ENCODE results near the gene BEGAIN. TPM values are rescaled to one million over a fixed set of nuclear protein-coding genes. Genes with fewer than 3 reads are reported as not detected.

The BEGAIN gene
- total and polyA plus RNA-seq, 8 donors: 0.31 to 1.1 (median 0.83) TPM; not detected in 4

DNA sequence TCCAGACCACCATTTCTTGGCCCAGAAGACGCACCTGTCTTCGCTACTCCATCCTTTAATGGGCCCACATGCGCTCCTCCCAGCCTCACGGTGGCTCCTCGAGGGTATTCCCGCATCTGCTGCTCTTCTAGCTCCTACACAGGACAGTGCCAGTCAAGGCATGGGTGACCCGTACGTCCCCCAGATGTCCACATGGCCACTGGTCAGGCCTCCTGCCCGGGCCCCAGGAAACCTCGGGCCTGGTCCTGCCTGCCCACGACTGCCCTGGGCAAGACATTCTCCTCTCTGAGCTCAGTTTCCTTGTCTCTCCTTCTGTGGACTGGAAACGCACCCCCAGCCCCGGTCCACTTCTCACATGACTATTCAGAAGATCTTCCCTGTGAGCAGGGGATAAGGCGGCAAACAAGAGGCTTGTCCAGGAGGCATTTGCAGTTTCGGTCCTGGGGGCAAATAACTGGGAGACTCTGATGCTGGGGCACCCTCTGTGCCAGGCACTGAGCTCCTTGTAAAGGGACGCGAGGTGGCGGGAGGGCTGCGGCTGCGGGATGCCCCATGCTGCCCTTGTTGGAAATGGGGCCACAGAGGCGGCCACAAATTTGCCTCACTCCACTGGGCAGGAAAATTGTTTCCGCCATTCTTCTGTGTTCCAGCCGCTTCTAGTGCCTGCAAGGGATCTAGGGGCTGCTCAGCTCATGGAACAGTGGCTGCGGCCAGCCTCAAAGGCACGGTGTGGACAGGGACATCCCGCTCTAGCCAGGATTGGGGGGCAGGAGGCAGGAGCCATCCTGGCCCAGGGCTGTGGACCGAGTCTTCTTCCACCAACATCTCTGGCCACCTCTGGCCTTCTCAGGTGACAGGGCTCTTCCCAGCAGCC lies 6.8 kb upstream of the BEGAIN start:
- no peak overlapping the region for H3K4me3 ChIP-seq
- peaks cover 4 to 62% (median 8%) of the 10 kb centered on the region in 3 donors for H3K27me3 ChIP-seq
- no peaks in the 10 kb centered on the region for H3K36me3 ChIP-seq
- no peaks in the 10 kb centered on the region for H3K9me3 ChIP-seq
- 83 to 89% (median 84%) methylated on average over 23 to 27 of the region's 27 CpGs for WGBS, 5 donors
- DNase-seq: no peak
- no peaks in the 10 kb centered on the region for H3K4me1 ChIP-seq
- H3K27ac ChIP-seq: no peak overlapping the region
- no peak for TF ChIP-seq POLR2A (IDR thresholded peaks at IDR 0.05)
- intact Hi-C loops (cut with DNase I; ENCODE audit: low total_unique reads): no loop called here

DNA sequence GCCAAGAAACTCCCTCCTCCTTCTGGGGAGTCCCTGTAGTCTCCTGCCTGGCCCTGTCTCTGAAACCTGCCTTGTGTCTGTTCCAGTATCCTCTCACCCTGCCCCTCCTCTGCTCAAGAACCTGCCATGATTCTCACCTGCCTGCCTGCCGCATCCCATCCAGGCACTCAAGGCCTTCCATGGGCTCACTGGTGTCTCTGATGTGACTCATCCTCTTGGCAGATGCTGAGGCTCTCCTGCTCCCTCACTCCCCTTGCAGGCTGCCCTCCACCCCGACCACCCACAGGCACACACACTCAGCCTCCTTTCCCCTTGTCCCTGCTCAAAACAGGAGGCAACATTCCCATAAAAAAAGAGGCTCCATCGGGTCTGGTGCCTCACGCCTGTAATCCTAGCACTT lies 5.8 kb upstream of the BEGAIN start:
- peaks cover 0 to 1% (median 0%) of the 10 kb centered on the region in 4 donors for H3K4me1 ChIP-seq
- H3K9me3 ChIP-seq: no peaks in the 10 kb centered on the region
- no peak overlapping the region for H3K27ac ChIP-seq
- peaks cover 4 to 71% (median 18%) of the 10 kb centered on the region in 3 donors for H3K27me3 ChIP-seq
- no peaks in the 10 kb centered on the region for H3K36me3 ChIP-seq
- no peak for TF ChIP-seq POLR2AphosphoS5 (IDR thresholded peaks at IDR 0.05)
- no peak for DNase-seq
- 61 to 74% (median 68%) methylated on average over 4 of the region's 4 CpGs for WGBS, 5 donors
- H3K4me3 ChIP-seq: no peak overlapping the region
- intact Hi-C loops (cut with DNase I; ENCODE audit: low total_unique reads): no loop called here

DNA sequence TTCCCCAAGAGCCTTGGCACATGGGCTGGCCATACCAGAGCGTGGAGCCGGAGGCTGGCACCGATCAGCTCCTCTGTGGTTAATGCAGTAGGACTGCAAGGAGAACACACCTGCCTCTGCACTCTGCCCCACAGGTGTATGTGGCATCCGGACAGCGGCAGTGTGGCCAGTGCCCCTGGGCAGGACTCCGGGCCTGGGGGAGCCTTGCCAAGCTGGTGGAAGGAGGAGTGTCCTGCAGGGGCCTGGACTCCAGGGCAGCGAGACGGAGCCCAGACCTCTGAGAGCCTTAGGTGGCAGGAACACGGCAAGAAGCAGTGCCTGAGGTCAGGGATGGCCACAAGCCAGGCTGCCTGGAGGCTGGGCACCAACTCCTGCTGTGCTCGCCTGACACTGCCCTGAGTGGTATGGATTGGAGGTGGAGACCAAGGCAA lies 5.3 kb upstream of the BEGAIN start:
- peaks cover 4 to 74% (median 23%) of the 10 kb centered on the region in 3 donors for H3K27me3 ChIP-seq
- DNase-seq: no peak
- no peaks in the 10 kb centered on the region for H3K9me3 ChIP-seq
- no peak overlapping the region for H3K27ac ChIP-seq
- 81 to 91% (median 85%) methylated on average over 9 to 10 of the region's 10 CpGs for whole genome bisulfite sequencing, 5 donors
- peaks cover 0 to 6% (median 0%) of the 10 kb centered on the region in 4 donors for H3K4me1 ChIP-seq
- no peaks in the 10 kb centered on the region for H3K36me3 ChIP-seq
- intact Hi-C loops (cut with DNase I; ENCODE audit: low total_unique reads): no loop called here
- TF ChIP-seq EP300 (IDR thresholded peaks at IDR 0.05): no peak
- no peak for TF ChIP-seq POLR2A (IDR thresholded peaks at IDR 0.05)
- TF ChIP-seq, protein P1, sequence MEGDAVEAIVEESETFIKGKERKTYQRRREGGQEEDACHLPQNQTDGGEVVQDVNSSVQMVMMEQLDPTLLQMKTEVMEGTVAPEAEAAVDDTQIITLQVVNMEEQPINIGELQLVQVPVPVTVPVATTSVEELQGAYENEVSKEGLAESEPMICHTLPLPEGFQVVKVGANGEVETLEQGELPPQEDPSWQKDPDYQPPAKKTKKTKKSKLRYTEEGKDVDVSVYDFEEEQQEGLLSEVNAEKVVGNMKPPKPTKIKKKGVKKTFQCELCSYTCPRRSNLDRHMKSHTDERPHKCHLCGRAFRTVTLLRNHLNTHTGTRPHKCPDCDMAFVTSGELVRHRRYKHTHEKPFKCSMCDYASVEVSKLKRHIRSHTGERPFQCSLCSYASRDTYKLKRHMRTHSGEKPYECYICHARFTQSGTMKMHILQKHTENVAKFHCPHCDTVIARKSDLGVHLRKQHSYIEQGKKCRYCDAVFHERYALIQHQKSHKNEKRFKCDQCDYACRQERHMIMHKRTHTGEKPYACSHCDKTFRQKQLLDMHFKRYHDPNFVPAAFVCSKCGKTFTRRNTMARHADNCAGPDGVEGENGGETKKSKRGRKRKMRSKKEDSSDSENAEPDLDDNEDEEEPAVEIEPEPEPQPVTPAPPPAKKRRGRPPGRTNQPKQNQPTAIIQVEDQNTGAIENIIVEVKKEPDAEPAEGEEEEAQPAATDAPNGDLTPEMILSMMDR (IDR thresholded peaks at IDR 0.05): no peak
- TF ChIP-seq POLR2AphosphoS5 (IDR thresholded peaks at IDR 0.05): no peak
- H3K4me3 ChIP-seq: no peak overlapping the region

DNA sequence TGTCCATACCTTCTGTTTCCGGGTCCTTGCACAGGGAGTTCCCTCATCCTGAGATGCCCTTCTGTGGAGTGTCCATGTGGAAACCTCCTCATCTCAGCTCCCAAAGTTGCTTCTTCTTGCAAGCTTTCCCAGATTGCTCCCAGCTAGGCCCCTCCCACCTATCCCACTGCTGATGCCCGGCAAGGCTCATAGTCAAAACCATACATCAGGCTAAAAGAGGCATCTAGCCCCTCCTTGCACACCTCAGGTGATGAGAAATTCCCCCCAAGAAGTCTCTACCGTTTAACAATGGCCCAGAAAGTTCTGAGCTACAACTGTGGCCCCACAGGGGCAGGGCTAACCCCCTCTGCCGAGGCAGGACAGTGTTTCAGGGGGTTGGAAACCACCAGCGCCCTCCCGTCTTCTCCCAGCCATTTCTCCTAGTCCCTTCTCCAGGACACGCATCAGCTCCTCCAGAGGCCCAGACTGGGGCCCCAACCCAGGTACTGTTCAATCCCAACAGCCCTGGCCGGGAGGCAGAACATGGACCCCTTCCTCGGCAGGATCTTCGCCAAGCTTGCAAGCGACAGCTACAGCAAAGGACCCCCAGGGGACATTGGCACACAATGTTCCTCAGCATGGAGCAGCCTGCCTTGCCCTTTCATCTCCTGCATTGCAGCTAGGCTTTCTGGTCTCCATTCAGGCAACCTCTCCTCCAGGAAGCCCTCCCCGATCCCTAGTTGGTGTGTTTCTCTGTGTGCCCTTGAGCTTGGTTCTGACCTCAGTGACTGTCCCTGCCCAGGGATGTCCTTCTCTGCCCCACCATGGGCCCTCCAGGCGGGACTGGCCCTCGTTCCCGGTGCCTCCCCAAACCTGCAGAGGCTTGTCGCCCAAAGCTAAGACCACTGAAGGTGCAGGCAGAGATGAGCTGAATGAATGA lies 4.5 kb upstream of the BEGAIN start:
- TF ChIP-seq EP300 (IDR thresholded peaks at IDR 0.05): no peak
- no peak for TF ChIP-seq POLR2AphosphoS5 (IDR thresholded peaks at IDR 0.05)
- TF ChIP-seq POLR2A (IDR thresholded peaks at IDR 0.05): no peak
- Histone ChIP-seq H3K4me3 (no peak overlapping the region), H3K9me3 (no peaks in the 10 kb centered on the region), H3K4me1 (peaks cover under 1 to 10% (median 3%) of the 10 kb centered on the region in 4 donors), H3K27me3 (peaks cover 4 to 78% (median 26%) of the 10 kb centered on the region in 3 donors), H3K36me3 (no peaks in the 10 kb centered on the region), H3K27ac (no peak overlapping the region)
- intact Hi-C loops (cut with DNase I; ENCODE audit: low total_unique reads): no loop called here
- no peak for DNase-seq
- WGBS, 5 donors: 78 to 87% (median 79%) methylated on average over 14 to 16 of the region's 16 CpGs

DNA sequence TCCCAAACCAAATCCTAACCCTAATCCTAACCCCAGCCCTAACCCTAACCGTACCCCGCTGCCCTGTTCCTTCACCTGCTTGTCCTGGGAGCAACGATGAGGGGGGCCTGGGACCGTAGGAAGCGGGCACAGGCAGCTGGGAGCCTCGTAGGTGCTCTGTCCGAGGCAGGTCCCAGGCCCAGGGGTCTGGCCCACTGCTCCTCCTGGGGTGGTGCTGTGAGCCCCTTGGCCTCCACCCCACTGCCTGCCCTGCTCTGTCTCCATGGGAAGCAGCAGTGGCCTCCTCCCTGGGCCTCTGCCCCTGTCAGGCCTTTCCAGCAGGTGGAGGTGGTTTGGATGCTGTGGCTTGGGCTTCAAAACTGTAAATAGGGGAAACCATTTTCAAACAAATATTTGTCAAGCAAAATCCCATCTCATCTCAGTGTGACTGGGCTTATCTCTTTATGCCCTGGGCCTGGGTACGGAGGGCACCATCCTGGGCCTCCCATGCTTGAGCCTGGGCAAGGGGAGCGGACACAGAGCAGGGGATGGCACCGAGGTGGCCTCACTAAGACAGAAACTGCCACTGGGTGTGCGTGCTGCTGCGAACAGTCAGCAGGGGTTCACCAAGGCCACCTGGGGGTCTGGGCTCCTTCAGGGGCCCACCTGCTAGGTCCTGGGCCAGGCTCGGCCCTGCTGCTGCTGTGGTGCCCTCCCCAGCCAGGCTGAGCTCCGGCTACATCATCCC lies 3.7 kb upstream of the BEGAIN start:
- intact Hi-C loops (cut with DNase I; ENCODE audit: low total_unique reads): no loop called here
- H3K27ac ChIP-seq: no peak overlapping the region
- TF ChIP-seq, protein P1 (IDR thresholded peaks at IDR 0.05): no peak
- no peak for TF ChIP-seq POLR2AphosphoS5 (IDR thresholded peaks at IDR 0.05)
- no peak for TF ChIP-seq POLR2A (IDR thresholded peaks at IDR 0.05)
- no peak for TF ChIP-seq EP300 (IDR thresholded peaks at IDR 0.05)
- H3K27me3 ChIP-seq: peaks cover 4 to 87% (median 34%) of the 10 kb centered on the region in 3 donors
- H3K4me3 ChIP-seq: no peak overlapping the region
- WGBS, 5 donors: 83 to 91% (median 87%) methylated on average over 11 to 14 of the region's 14 CpGs
- peaks cover 6 to 17% (median 11%) of the 10 kb centered on the region in 4 donors for H3K4me1 ChIP-seq
- H3K9me3 ChIP-seq: no peaks in the 10 kb centered on the region
- DNase-seq: no peak
- H3K36me3 ChIP-seq: no peaks in the 10 kb centered on the region
